ENCODE measurements around the gene ZNF217.
"Not testable (repeated sequence)": the region's sequence is repeated elsewhere in the genome, so short reads cannot be mapped to it uniquely, and the experiment has no call there.

- not testable (repeated sequence) for TF ChIP-seq CTCF (conservative IDR thresholded peaks at IDR 0.05; ENCODE audit: low read length); EZH2phosphoT487 (IDR thresholded peaks at IDR 0.05; ENCODE audit: borderline replicate concordance)
Measured at GRCh38 chr20:53604846-53605245, 11.2 kb upstream of the ZNF217 start.

Measured in Loucy (cell line).